ENCODE results near the gene ENOSF1.

GRCh38 chr18:731185-731584 lies 18.8 kb upstream of the ENOSF1 start:
- TF ChIP-seq, protein P1, sequence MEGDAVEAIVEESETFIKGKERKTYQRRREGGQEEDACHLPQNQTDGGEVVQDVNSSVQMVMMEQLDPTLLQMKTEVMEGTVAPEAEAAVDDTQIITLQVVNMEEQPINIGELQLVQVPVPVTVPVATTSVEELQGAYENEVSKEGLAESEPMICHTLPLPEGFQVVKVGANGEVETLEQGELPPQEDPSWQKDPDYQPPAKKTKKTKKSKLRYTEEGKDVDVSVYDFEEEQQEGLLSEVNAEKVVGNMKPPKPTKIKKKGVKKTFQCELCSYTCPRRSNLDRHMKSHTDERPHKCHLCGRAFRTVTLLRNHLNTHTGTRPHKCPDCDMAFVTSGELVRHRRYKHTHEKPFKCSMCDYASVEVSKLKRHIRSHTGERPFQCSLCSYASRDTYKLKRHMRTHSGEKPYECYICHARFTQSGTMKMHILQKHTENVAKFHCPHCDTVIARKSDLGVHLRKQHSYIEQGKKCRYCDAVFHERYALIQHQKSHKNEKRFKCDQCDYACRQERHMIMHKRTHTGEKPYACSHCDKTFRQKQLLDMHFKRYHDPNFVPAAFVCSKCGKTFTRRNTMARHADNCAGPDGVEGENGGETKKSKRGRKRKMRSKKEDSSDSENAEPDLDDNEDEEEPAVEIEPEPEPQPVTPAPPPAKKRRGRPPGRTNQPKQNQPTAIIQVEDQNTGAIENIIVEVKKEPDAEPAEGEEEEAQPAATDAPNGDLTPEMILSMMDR (IDR thresholded peaks at IDR 0.05) = no peak
- TF ChIP-seq POLR2A (IDR thresholded peaks at IDR 0.05) = no peak

Measured in thyroid gland (tissue), 4 donors.